ENCODE results near the gene RNPEP. TPM values are rescaled to one million over a fixed set of nuclear protein-coding genes. Genes with fewer than 3 reads are reported as not detected.
A peak's percentile ranks its signal among the peaks of the same experiment; 100 is the strongest.

RNPEP gene, protein sequence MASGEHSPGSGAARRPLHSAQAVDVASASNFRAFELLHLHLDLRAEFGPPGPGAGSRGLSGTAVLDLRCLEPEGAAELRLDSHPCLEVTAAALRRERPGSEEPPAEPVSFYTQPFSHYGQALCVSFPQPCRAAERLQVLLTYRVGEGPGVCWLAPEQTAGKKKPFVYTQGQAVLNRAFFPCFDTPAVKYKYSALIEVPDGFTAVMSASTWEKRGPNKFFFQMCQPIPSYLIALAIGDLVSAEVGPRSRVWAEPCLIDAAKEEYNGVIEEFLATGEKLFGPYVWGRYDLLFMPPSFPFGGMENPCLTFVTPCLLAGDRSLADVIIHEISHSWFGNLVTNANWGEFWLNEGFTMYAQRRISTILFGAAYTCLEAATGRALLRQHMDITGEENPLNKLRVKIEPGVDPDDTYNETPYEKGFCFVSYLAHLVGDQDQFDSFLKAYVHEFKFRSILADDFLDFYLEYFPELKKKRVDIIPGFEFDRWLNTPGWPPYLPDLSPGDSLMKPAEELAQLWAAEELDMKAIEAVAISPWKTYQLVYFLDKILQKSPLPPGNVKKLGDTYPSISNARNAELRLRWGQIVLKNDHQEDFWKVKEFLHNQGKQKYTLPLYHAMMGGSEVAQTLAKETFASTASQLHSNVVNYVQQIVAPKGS
- 60.6 and 62.8 TPM in 2 replicates for total RNA-seq

DNA sequence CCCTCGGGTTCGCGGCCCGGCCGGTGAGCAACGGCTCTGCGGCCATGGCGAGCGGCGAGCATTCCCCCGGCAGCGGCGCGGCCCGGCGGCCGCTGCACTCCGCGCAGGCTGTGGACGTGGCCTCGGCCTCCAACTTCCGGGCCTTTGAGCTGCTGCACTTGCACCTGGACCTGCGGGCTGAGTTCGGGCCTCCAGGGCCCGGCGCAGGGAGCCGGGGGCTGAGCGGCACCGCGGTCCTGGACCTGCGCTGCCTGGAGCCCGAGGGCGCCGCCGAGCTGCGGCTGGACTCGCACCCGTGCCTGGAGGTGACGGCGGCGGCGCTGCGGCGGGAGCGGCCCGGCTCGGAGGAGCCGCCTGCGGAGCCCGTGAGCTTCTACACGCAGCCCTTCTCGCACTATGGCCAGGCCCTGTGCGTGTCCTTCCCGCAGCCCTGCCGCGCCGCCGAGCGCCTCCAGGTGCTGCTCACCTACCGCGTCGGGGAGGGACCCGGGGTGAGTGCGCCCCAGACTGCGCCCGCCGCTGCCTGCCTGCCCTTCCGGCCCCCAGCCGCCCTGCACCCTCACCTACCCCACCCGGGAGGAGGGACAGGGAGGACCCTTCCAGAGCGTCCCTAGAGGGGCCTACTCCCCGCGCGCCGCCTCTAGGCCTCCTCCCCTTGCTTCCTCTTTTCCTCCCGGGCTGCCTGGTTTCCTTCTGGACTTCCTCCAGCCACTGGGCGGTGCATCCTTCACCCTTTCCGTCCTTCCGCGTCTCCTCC is at the start of gene RNPEP:
RNPEP (plus strand) TSS at position 26 of the 757 bp plus-strand sequence; CDS start at position 45, 19 bp downstream.

DNA sequence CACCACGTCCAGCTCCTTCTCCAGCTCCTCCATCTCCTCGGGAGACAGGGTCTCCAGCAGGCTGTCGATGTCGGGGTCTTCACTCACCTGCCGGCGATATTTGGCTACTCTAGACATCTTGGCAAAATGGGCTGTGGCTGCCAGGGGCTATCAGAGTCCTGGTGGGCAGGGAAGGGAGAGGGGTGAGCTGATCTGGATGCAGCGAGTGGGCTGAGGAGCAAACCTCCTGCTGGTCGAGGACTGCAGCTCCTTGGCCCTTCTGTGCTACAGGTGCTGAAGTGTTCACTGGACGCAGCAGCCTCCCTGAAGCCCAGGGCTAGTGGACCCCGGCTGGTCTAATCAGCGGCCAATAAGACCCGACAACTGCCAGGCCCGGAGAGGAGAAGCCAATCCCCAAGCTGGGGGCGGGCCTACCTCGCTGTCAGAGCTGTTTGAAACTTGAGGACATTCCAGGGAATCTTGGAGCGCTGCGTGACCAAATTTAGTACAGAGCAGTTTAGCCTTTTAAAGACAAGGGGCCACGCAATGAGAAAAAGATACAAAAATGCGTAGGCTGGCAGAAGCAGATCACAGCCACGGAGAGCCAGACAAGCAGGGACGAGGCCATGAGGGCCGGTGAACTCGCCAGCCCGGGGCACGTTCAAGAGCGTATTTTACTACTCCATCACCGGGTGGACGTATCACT is 36.1 kb upstream of the RNPEP start, which contains the start of gene LMOD1:
LMOD1 (minus strand) TSS at position 325 of the 685 bp plus-strand sequence; CDS start at position 117, 208 bp downstream.

DNA sequence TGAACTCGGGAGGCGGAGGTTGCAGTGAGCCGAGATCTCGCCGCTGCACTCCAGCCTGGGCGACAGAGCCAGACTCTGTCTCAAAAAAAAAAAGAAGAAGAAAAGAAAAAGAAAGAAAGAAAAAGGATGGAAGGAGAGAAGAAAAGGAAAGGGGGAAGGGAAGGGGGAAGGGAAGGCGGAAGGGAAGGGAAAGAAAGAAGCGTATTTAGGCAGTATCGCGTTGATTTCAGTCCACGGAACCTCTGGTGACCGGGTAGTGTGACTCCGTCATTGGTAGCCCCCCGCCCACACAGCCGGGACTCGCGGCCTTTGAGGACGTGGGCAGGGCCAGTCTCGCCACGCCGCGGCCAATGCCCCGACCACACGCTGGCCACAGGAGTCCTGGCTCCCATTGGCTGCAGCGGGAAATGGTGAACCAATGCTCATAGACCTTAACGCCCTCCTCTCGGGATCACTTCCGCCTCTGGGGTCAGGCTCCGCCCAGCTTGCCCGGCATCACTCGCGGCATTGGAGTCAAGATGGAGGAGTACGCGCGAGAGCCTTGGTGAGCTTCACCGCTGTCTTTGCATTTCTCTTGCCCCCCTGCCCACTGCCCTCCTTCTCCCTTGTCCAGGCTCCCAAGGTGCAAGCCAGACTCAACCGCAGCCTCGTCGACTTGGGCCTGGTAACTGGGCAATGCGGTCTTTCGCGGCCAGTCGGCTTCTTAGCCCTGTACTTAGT is 27.3 kb upstream of the RNPEP start, which contains the start of gene TIMM17A:
TIMM17A (plus strand) TSS at position 495 of the 720 bp plus-strand sequence; CDS start at position 519, 24 bp downstream.

DNA sequence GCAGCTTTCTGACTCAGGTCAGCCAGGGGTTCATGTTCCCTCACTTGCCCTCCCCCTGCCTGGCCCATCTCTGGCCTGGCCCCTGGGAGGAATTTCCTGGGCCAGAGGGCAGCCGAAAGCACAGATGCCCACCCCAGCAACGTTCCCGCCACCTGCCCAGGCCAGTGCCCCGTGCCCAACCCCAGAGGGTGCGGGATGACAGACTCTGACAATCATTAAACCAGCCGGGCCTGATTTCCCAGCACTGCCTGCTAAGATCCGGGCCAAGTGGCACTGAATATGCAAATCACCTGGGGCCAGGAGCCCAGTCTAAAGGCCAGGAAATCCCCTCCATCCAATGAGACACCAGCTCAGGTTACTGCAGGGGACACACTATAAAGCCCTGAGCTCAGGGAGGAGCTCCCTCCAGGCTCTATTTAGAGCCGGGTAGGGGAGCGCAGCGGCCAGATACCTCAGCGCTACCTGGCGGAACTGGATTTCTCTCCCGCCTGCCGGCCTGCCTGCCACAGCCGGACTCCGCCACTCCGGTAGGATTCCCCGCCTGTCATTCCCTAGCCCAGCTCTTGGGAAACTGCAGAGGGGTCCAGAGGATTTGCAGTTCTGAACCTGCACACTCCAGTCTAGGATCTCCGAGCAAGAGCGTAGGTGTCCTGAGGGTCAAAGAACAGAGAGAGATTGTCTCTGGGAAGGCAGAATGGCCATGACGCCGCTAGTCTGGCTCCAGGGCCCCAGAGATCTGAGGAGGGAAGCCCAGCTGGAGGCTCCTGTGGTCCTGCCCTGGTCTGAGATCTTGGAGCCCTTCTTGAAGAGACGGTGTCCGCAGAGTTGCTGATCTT is 27.9 kb downstream of the RNPEP start, which contains the start of gene ELF3:
ELF3 (plus strand) TSS at position 408 of the 836 bp plus-strand sequence. CDS start 550 bp downstream, outside the sequence.

Small RNA genes within 50 kb of the gene (small RNA-seq; reads per million reads assigned to genes)
- not detected for gene AL691482.1
- not detected for gene AL691482.2
- not detected for gene MIR6740
- 1.4 reads per million, percentile 71 among the genes with 10 or more reads in this experiment for gene RF00156

Other genes with a start within 250 kb of the RNPEP start
- 19.8 and 25.8 TPM in 2 replicates for gene IPO9, start 153.5 kb upstream of the RNPEP start, total RNA-seq
- 6.6 and 7.0 TPM in 2 replicates for gene SHISA4, start 93.8 kb upstream of the RNPEP start, total RNA-seq
- 0.20 and 1.8 TPM in 2 replicates for gene LMOD1, start 36.1 kb upstream of the RNPEP start, total RNA-seq
- 40.8 and 46.7 TPM in 2 replicates for gene TIMM17A, start 27.1 kb upstream of the RNPEP start, total RNA-seq
- gene ELF3, start 27.9 kb downstream of the RNPEP start, total RNA-seq = 0.20 TPM in 1 of 2 replicates, not detected in the other
- gene GPR37L1, start 140.3 kb downstream of the RNPEP start, total RNA-seq = not detected in 2 replicates
- 12.9 and 17.0 TPM in 2 replicates for gene ARL8A, start 162.1 kb downstream of the RNPEP start, total RNA-seq
- gene PTPN7, start 178.0 kb downstream of the RNPEP start, total RNA-seq = not detected in 2 replicates
- gene LGR6, start 211.2 kb downstream of the RNPEP start, total RNA-seq = not detected in 2 replicates

Data from subcutaneous preadipocyte (primary cell).